ENCODE results near the gene SUN2.

GRCh38 chr22:38756711-38757463 lies 1.1 kb upstream of the SUN2 start:
- TF ChIP-seq CTCF (IDR thresholded peaks at IDR 0.05) (no peak), POLR2A (IDR thresholded peaks at IDR 0.05) (no peak)
